H1 (cell line): ENCODE results near the gene SLC12A7.

Source experiments
- CBX5 ChIP-seq: fragments of 300-800, 300-1000 bp; sonication (generic); IDR thresholded peaks from 2 replicates; pipeline ENCODE4 v1.7.1; 2016; ENCODE audit warnings: antibody characterized with exemption, low read length, low read depth
- CTCF ChIP-seq, 3 experiments: IDR thresholded peaks; 1 replicate in 2 of 3; 2 replicates in 1 of 3; pipeline versions ENCODE4 v1.5.1 to v1.6.1; 2011; ENCODE audit warnings: low read length in 3 of 3, mild to moderate bottlenecking in 3 of 3, inconsistent platforms in 2 of 3, low read depth in 1 of 3, moderate library complexity in 1 of 3; ENCODE audit not compliant: insufficient read depth in 1 of 3; ENCODE audit errors: control extremely low read depth in 1 of 3
- EGR1 ChIP-seq: IDR thresholded peaks from 2 replicates; pipeline ENCODE4 v1.6.1; 2011; ENCODE audit warnings: low read depth, low read length, borderline replicate concordance
- EP300 ChIP-seq, 2 experiments: IDR thresholded peaks; 1 replicate in 1 of 2; 2 replicates in 1 of 2; pipeline ENCODE4 v1.6.1; 2011 to 2012; ENCODE audit warnings: low read depth in 2 of 2, low read length in 2 of 2, mild to moderate bottlenecking in 2 of 2, borderline replicate concordance in 1 of 2, inconsistent platforms in 1 of 2, moderate library complexity in 1 of 2
- GTF2F1 ChIP-seq: IDR thresholded peaks from 2 replicates; pipeline ENCODE4 v1.6.1; 2012; ENCODE audit warnings: low read depth, low read length, improper control_type of control experiment, borderline replicate concordance
- TAF1 ChIP-seq: IDR thresholded peaks from 2 replicates; pipeline ENCODE4 v1.6.1; 2011; ENCODE audit warnings: mild to moderate bottlenecking, low read depth, low read length
- YY1 ChIP-seq: IDR thresholded peaks from 2 replicates; pipeline ENCODE4 v1.6.1; 2011; ENCODE audit warnings: low read depth, mild to moderate bottlenecking, low read length
- ZNF274 ChIP-seq: IDR thresholded peaks from 2 replicates; pipeline ENCODE4 v1.7.0; 2012; ENCODE audit warnings: low read length, borderline replicate concordance; ENCODE audit errors: extremely low read depth
- TF ChIP-seq, protein P1 (sequence below): IDR thresholded peaks from 2 replicates; pipeline ENCODE4 v1.6.1; 2011; ENCODE audit warnings: low read length, improper control_type of control experiment

- TF ChIP-seq ZNF274, result no peak
- TF ChIP-seq, protein P1, sequence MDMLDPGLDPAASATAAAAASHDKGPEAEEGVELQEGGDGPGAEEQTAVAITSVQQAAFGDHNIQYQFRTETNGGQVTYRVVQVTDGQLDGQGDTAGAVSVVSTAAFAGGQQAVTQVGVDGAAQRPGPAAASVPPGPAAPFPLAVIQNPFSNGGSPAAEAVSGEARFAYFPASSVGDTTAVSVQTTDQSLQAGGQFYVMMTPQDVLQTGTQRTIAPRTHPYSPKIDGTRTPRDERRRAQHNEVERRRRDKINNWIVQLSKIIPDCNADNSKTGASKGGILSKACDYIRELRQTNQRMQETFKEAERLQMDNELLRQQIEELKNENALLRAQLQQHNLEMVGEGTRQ, result no peak
- no peak for TF ChIP-seq CTCF (IDR thresholded peaks at IDR 0.05; ENCODE audit: control extremely low read depth in 1 of 3, insufficient read depth in 1 of 3, low read depth in 1 of 3, low read length in 3 of 3)
- no peak for TF ChIP-seq GTF2F1
- TF ChIP-seq TAF1, result no peak
- no peak for TF ChIP-seq EP300 (IDR thresholded peaks at IDR 0.05; ENCODE audit: borderline replicate concordance in 1 of 2, low read depth in 2 of 2, low read length in 2 of 2)
- TF ChIP-seq EGR1, result no peak
- no peak for TF ChIP-seq YY1
- TF ChIP-seq CBX5, result no peak
Measured at GRCh38 chr5:1059884-1060263, 52.0 kb downstream of the SLC12A7 start.
